ENCODE results near the gene ZMAT2.

- TF ChIP-seq SP1 (IDR thresholded peaks at IDR 0.05) (no peak), CTBP1 (IDR thresholded peaks at IDR 0.05; ENCODE audit: borderline replicate concordance) (no peak)
These were observed 13.4 kb downstream of the ZMAT2 start for GRCh38 chr5:140713562-140714094.
